Caco-2 (cell line): ENCODE results near the gene MESD. TPM values are rescaled to one million over a fixed set of nuclear protein-coding genes. Genes with fewer than 3 reads are reported as not detected.

Experiments
- BruUV-seq: library from RNA; stranded (reverse); fragments of 400-500 nt; replicated peaks from 2 replicates; lab custom pipeline; 2021; lab: Mats Ljungman, UMichigan
- CTCF ChIA-PET: fragments of 300-600 bp; sonication (Branson Sonifier 250); formaldehyde crosslinking; loops from one replicate; lab custom pipeline; 2022; ENCODE audit warnings: antibody characterized with exemption; lab: Charles Lee
- POLR2A ChIA-PET: fragments of 300-600 bp; sonication (Branson Sonifier 250); formaldehyde crosslinking; loops from one replicate; lab custom pipeline; 2022; ENCODE audit warnings: antibody characterized with exemption; lab: Charles Lee
- DNase-seq, 2 experiments: peaks; one replicate each; pipeline versions ENCODE4 v3.0.0 to v3.0.0-alpha.2; 2020 to 2022
- H3K27me3 ChIP-seq: replicated peaks from 2 replicates; pipeline ENCODE4 v1.6.0; 2011; ENCODE audit warnings: low read length; ENCODE audit not compliant: control insufficient read depth, insufficient read depth
- H3K36me3 ChIP-seq: 2 replicates; pipeline ENCODE4 v1.5.1; 2011; ENCODE audit warnings: low read length; ENCODE audit not compliant: control insufficient read depth, insufficient read depth
- H3K4me1 ChIP-seq: fragments of 250-450 bp; sonication (Bioruptor Pico); 2 replicates; pipeline ENCODE4 v1.5.1; 2020; ENCODE audit warnings: mild to moderate bottlenecking
- H3K4me3 ChIP-seq: 2 replicates; pipeline ENCODE4 v1.5.1; 2011; ENCODE audit warnings: low read depth, mild to moderate bottlenecking, control low read depth, low read length
- H3K9me3 ChIP-seq: fragments of 250-450 bp; sonication (Bioruptor Pico); 2 replicates; pipeline ENCODE4 v1.5.1; 2020; ENCODE audit warnings: mild to moderate bottlenecking, moderate library complexity
- H3K27ac Mint-ChIP-seq: one replicate; pipeline ENCODE4 v1.8.0; 2022; ENCODE audit warnings: mixed read lengths; ENCODE audit not compliant: unreplicated experiment
- H3K27me3 Mint-ChIP-seq: one replicate; pipeline ENCODE4 v1.8.0; 2022; ENCODE audit warnings: mixed read lengths; ENCODE audit not compliant: insufficient read depth, unreplicated experiment
- H3K36me3 Mint-ChIP-seq: one replicate; pipeline ENCODE4 v1.8.0; 2022; ENCODE audit warnings: mild to moderate bottlenecking, mixed read lengths; ENCODE audit not compliant: insufficient read depth, unreplicated experiment
- H3K4me1 Mint-ChIP-seq: one replicate; pipeline ENCODE4 v1.8.0; 2022; ENCODE audit warnings: low read depth, mixed read lengths; ENCODE audit not compliant: unreplicated experiment
- H3K4me3 Mint-ChIP-seq: one replicate; pipeline ENCODE4 v1.8.0; 2022; ENCODE audit warnings: mild to moderate bottlenecking, moderate library complexity, mixed read lengths; ENCODE audit not compliant: unreplicated experiment
- H3K9me3 Mint-ChIP-seq: one replicate; pipeline ENCODE4 v1.8.0; 2022; ENCODE audit warnings: mixed read lengths; ENCODE audit not compliant: unreplicated experiment
- intact Hi-C: fragments of 100-400 bp; cut with micrococcal nuclease; formaldehyde crosslinking; loops from one replicate; pipeline ENCODE4 v1.10.0; 2022; ENCODE audit not compliant: unreplicated experiment
- total RNA-seq: library from RNA; stranded (reverse); gene quantifications from 2 replicates; pipeline ENCODE4 v1.2.3, GENCODE V29; 2022
- TF ChIP-seq, protein P1 (sequence below), 2 experiments: fragments of 200-600 bp in 1 of 2; IDR thresholded peaks; 1 replicate in 1 of 2; 2 replicates in 1 of 2; pipeline versions ENCODE4 v1.5.1 to v1.8.0; 2011 to 2022; ENCODE audit warnings: antibody characterized with exemption in 1 of 2, control low read depth in 1 of 2, inconsistent platforms in 1 of 2, low read depth in 1 of 2, low read length in 1 of 2, mild to moderate bottlenecking in 1 of 2, moderate library complexity in 1 of 2; ENCODE audit not compliant: insufficient read depth in 1 of 2, severe bottlenecking in 1 of 2, unreplicated experiment in 1 of 2

Gene MESD
- total RNA-seq, 1 experiment from 2014 or later: 30.3 TPM

DNA sequence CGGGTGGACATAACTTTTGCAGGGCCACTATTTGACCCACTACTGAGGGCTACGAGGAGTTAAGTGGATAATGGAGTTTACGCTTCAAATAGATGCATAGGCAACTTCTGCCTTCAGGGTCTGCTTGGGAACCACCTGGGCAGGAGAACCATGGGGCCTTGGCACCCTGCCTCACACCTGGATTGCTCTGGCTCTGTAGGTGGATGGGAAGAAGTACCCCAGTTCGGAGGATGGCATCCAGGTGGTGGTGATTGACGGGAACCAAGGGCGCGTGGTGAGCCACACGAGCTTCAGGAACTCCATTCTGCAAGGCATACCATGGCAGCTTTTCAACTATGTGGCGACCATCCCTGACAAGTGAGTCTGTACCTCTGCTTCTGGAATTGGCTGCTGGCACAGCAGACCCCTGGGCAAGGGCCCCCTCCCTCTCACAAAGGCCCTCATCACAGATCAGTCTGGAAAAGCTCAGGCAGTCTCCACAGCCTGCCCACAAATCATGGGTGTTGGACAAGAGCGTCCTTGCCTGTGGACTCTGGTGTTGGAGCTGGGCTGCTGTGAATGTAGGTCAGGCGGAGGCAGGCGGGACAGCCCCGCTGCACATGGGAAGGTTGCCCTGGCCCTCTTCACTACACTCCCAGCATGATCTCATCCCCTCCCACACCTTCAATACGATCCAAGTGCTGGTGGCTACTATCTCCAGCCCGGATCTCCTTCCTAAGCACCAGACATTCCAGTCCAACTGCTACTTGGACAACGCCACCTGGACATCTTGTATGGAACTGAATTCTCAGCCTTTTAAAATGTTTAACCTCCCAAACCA, 46.7 kb downstream of the MESD start:
- no peaks in the 10 kb centered on the region for H3K27me3 ChIP-seq
- H3K4me1 ChIP-seq: no peaks in the 10 kb centered on the region
- no peaks in the 10 kb centered on the region for H3K9me3 ChIP-seq
- no peaks in the 10 kb centered on the region for H3K27me3 Mint-ChIP-seq
- no peaks in the 10 kb centered on the region for H3K4me1 Mint-ChIP-seq
- no peak overlapping the region for H3K27ac Mint-ChIP-seq
- H3K9me3 Mint-ChIP-seq: no peaks in the 10 kb centered on the region
- no peak overlapping the region for H3K4me3 Mint-ChIP-seq
- no peak overlapping the region for H3K4me3 ChIP-seq
- no peaks in the 10 kb centered on the region for H3K36me3 ChIP-seq
- no TSS peak for BruUV-seq
- TF ChIP-seq, protein P1, sequence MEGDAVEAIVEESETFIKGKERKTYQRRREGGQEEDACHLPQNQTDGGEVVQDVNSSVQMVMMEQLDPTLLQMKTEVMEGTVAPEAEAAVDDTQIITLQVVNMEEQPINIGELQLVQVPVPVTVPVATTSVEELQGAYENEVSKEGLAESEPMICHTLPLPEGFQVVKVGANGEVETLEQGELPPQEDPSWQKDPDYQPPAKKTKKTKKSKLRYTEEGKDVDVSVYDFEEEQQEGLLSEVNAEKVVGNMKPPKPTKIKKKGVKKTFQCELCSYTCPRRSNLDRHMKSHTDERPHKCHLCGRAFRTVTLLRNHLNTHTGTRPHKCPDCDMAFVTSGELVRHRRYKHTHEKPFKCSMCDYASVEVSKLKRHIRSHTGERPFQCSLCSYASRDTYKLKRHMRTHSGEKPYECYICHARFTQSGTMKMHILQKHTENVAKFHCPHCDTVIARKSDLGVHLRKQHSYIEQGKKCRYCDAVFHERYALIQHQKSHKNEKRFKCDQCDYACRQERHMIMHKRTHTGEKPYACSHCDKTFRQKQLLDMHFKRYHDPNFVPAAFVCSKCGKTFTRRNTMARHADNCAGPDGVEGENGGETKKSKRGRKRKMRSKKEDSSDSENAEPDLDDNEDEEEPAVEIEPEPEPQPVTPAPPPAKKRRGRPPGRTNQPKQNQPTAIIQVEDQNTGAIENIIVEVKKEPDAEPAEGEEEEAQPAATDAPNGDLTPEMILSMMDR (IDR thresholded peaks at IDR 0.05; ENCODE audit: insufficient read depth in 1 of 2, low read depth in 1 of 2, low read length in 1 of 2, severe bottlenecking in 1 of 2, unreplicated experiment in 1 of 2): no peak
- ChIA-PET POLR2A (no interaction called here), CTCF (no interaction called here)
- no peak for DNase-seq
- intact Hi-C loops: no loop called here
- no peaks in the 10 kb centered on the region for H3K36me3 Mint-ChIP-seq

DNA sequence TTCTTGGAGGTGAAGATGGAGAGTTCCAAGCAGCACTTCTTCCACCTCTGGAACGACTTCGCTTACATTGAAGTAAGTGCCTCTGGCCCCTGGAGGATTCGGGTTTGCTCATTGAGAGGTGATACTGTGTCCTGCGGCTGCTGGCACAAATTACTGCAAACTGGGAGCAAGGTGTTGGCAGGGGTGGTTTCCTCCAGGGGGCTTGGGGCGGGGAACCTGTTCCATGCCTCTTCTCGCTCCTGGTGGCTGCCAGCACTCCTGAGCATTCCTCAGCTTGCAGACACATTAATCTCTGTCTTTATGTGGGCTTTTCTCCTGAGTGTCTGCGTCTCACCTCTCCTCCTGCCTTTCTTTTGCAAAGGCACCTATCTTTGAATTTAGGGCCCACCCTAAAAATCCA, 47.4 kb downstream of the MESD start:
- Histone ChIP-seq H3K36me3 (no peaks in the 10 kb centered on the region), H3K9me3 (no peaks in the 10 kb centered on the region), H3K4me1 (no peaks in the 10 kb centered on the region), H3K4me3 (no peak overlapping the region), H3K27me3 (no peaks in the 10 kb centered on the region)
- POLR2A ChIA-PET: no interaction called here
- CTCF ChIA-PET: no interaction called here
- TF ChIP-seq, protein P1 (IDR thresholded peaks at IDR 0.05; ENCODE audit: insufficient read depth in 1 of 2, low read depth in 1 of 2, low read length in 1 of 2, severe bottlenecking in 1 of 2, unreplicated experiment in 1 of 2): no peak
- DNase-seq: no peak
- Mint-ChIP-seq H3K27ac (no peak overlapping the region), H3K4me3 (no peak overlapping the region), H3K4me1 (no peaks in the 10 kb centered on the region), H3K9me3 (no peaks in the 10 kb centered on the region), H3K27me3 (no peaks in the 10 kb centered on the region), H3K36me3 (no peaks in the 10 kb centered on the region)
- no TSS peak for BruUV-seq
- intact Hi-C loops: no loop called here

DNA sequence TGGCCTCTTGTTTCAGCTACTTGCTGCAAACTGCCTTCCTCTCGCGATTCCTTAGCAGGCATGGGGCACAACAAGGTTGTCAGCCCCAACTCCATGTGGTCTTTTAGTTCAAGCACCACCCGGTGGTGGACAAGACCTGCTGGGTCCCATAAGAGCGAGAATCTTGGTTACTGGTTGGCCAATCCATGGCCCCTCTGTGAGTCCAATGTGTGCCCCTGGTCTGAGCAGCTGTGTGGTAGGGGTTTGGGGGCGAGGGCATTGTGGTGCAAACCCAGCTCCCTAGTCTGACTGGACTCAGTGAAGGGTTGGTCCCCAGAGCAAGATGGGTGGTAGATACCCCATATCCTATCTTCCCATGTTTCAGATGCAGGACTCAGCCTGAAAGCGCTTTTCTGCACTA, 48.8 kb downstream of the MESD start:
- POLR2A ChIA-PET: no interaction called here

More for the DNA sequence above, 48.8 kb downstream of the MESD start:
- no peaks in the 10 kb centered on the region for H3K27me3 Mint-ChIP-seq
- no peak overlapping the region for H3K4me3 ChIP-seq
- H3K36me3 Mint-ChIP-seq: no peaks in the 10 kb centered on the region
- no peaks in the 10 kb centered on the region for H3K9me3 Mint-ChIP-seq
- H3K4me1 Mint-ChIP-seq: no peaks in the 10 kb centered on the region
- H3K4me3 Mint-ChIP-seq: no peak overlapping the region
- intact Hi-C loops: no loop called here
- TF ChIP-seq, protein P1 (IDR thresholded peaks at IDR 0.05; ENCODE audit: insufficient read depth in 1 of 2, low read depth in 1 of 2, low read length in 1 of 2, severe bottlenecking in 1 of 2, unreplicated experiment in 1 of 2): no peak
- H3K36me3 ChIP-seq: no peaks in the 10 kb centered on the region
- CTCF ChIA-PET: no interaction called here
- no peaks in the 10 kb centered on the region for H3K27me3 ChIP-seq
- H3K9me3 ChIP-seq: no peaks in the 10 kb centered on the region
- H3K27ac Mint-ChIP-seq: no peak overlapping the region
- no TSS peak for BruUV-seq
- no peaks in the 10 kb centered on the region for H3K4me1 ChIP-seq
- DNase-seq: no peak
